GM19395 (cell line): ENCODE data around the gene TMPRSS9.

Source experiments
- ATAC-seq: cut with Tn5 transposase; IDR thresholded peaks from one replicate; pipeline ENCODE4 v1.9.1; 2021; ENCODE audit warnings: mild to moderate bottlenecking, moderate library complexity; ENCODE audit not compliant: unreplicated experiment

Gene TMPRSS9

GRCh38 chr19:2431318-2432055 is 71.4 kb downstream of the TMPRSS9 start:
- no peak for ATAC-seq

- ATAC-seq: no peak
Measured at GRCh38 chr19:2432131-2432848, 72.2 kb downstream of the TMPRSS9 start.

GRCh38 chr19:2433854-2434253 is 73.8 kb downstream of the TMPRSS9 start:
- no peak for ATAC-seq

GRCh38 chr19:2434267-2434666 is 74.2 kb downstream of the TMPRSS9 start:
- no peak for ATAC-seq

- ATAC-seq: no peak
Measured at GRCh38 chr19:2434721-2435265, 74.7 kb downstream of the TMPRSS9 start.

- ATAC-seq: no peak
Measured at GRCh38 chr19:2436384-2436783, 76.3 kb downstream of the TMPRSS9 start.

GRCh38 chr19:2436926-2437325 is 76.9 kb downstream of the TMPRSS9 start:
- no peak for ATAC-seq

- ATAC-seq: no peak
Measured at GRCh38 chr19:2438178-2438577, 78.1 kb downstream of the TMPRSS9 start.

- no peak for ATAC-seq
Measured at GRCh38 chr19:2440515-2440914, 80.5 kb downstream of the TMPRSS9 start.

- no peak for ATAC-seq
Measured at GRCh38 chr19:2441096-2441752, 81.2 kb downstream of the TMPRSS9 start.

GRCh38 chr19:2443116-2443784 is 83.2 kb downstream of the TMPRSS9 start:
- no peak for ATAC-seq

- no peak for ATAC-seq
Measured at GRCh38 chr19:2443785-2444182, 83.7 kb downstream of the TMPRSS9 start.

- no peak for ATAC-seq
Measured at GRCh38 chr19:2444251-2445002, 84.4 kb downstream of the TMPRSS9 start.

- no peak for ATAC-seq
Measured at GRCh38 chr19:2446381-2446780, 86.3 kb downstream of the TMPRSS9 start.

- ATAC-seq: no peak
Measured at GRCh38 chr19:2449019-2449418, 89.0 kb downstream of the TMPRSS9 start.

- ATAC-seq: no peak
Measured at GRCh38 chr19:2451138-2451537, 91.1 kb downstream of the TMPRSS9 start.

GRCh38 chr19:2451741-2452140 is 91.7 kb downstream of the TMPRSS9 start:
- no peak for ATAC-seq

GRCh38 chr19:2453431-2454025 is 93.5 kb downstream of the TMPRSS9 start:
- ATAC-seq: no peak

GRCh38 chr19:2454199-2454961 is 94.3 kb downstream of the TMPRSS9 start:
- no peak for ATAC-seq
